GM12801 (cell line): Measurements from ENCODE around the gene ELK4.

Experiments used
- TF ChIP-seq, protein P1 (sequence below): IDR thresholded peaks from one replicate; pipeline ENCODE4 v1.5.1; 2011; ENCODE audit warnings: control low read depth; ENCODE audit not compliant: insufficient read length; ENCODE audit errors: extremely low read depth

ELK4 gene

DNA sequence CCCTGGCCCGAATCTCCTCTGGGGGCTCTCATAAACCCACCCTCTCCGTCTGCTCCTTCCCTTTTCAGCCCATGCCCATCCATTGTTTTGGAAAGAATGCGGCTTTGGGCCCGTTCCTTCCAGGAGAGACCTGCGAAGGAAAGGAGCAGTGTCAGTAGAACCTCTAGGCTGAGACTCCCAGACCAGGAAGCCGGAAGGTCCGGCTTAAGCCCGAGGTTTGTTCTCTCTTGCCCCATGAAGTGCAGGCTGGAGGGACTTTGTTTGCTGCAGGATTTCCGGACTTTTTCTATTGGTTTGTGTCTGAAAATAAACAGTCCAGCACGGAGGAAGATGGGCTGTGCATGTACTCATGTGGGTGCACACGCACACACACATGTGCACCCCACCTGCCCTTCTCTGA is 49.8 kb downstream of the ELK4 start:
- TF ChIP-seq, protein P1, sequence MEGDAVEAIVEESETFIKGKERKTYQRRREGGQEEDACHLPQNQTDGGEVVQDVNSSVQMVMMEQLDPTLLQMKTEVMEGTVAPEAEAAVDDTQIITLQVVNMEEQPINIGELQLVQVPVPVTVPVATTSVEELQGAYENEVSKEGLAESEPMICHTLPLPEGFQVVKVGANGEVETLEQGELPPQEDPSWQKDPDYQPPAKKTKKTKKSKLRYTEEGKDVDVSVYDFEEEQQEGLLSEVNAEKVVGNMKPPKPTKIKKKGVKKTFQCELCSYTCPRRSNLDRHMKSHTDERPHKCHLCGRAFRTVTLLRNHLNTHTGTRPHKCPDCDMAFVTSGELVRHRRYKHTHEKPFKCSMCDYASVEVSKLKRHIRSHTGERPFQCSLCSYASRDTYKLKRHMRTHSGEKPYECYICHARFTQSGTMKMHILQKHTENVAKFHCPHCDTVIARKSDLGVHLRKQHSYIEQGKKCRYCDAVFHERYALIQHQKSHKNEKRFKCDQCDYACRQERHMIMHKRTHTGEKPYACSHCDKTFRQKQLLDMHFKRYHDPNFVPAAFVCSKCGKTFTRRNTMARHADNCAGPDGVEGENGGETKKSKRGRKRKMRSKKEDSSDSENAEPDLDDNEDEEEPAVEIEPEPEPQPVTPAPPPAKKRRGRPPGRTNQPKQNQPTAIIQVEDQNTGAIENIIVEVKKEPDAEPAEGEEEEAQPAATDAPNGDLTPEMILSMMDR = no peak

DNA sequence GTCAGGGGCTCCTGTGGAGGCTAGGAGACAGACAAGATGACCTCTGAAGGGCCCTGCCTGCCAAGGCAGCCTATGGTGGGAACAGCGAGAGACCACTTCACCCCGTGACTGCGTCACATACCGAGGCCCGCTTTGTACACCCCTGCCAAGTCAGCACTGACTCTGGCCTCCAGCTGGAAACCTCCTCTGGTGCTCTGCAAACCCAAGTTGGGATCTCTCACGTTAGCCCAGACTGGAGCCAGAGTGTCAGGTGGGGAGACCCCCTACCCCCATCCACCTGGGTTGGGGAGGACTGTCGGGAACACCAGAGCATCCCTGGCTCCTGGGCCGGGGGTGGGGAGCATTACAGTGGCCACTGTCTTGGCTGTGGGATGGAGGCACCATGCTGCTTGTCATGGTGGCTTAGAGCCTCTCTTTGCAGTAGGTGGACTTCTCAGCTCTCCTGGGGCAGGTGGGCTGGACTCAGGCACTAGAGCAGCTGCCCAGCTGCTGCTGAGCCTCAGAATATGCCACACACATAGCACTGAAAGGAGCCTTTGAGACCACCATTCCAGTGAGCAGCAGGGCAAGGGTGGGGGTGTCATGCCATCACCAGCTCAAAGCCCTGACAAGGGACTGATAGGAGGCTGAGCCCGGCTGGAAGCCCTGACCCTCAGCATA is 50.4 kb downstream of the ELK4 start:
- TF ChIP-seq, protein P1 = no peak

GRCh38 chr1:205580923-205581180 is 51.0 kb downstream of the ELK4 start:
- TF ChIP-seq, protein P1 = no peak

DNA sequence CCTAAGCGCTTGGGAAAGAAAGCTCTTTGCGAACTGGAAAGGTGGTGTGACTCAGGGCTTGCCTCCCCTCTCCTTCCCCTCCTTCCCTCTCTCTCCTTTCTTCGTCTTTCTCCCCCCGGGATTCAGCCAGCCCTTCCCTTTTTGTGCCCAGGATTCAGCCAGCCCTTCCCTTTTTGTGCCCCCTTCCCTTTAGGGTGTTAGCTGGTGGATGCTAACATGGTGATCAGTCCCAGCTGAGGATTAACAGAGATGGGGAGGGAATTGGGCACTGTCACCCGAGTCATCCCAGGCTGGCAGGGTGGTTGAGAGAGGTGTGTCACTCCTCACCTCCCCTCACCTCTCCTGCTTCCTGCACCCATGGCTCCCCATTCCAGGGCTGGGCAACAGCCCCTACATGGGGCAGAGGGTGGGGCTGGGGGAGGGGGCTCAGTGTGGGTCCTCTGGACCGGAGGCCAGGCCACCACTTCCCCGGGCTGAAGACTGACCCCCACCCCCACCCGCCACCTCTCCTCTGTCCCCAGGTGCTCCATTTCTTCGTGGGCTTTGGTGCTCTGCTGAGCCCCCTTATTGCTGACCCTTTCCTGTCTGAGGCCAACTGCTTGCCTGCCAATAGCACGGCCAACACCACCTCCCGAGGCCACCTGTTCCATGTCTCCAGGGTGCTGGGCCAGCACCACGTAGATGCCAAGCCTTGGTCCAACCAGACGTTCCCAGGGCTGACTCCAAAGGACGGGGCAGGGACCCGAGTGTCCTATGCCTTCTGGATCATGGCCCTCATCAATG is 51.5 kb downstream of the ELK4 start:
- TF ChIP-seq, protein P1 = no peak

DNA sequence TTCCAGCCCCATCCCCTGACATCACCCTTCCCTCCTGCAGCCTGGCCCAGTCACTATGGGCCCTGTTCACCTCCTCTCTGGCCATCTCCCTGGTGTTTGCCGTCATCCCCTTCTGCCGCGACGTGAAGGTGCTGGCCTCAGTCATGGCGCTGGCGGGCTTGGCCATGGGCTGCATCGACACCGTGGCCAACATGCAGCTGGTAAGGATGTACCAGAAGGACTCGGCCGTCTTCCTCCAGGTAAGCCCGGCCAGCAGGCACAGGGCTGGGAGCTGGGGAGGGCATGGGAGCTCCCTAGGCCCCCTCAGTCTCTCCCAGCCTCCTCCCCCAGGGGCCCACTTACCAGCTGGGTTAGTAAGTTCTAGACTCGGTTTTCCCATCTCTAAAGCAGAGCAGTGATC is 52.1 kb downstream of the ELK4 start:
- TF ChIP-seq, protein P1 = no peak

- TF ChIP-seq, protein P1 = no peak
Observed at GRCh38 chr1:205578780-205579571, 52.8 kb downstream of the ELK4 start.

DNA sequence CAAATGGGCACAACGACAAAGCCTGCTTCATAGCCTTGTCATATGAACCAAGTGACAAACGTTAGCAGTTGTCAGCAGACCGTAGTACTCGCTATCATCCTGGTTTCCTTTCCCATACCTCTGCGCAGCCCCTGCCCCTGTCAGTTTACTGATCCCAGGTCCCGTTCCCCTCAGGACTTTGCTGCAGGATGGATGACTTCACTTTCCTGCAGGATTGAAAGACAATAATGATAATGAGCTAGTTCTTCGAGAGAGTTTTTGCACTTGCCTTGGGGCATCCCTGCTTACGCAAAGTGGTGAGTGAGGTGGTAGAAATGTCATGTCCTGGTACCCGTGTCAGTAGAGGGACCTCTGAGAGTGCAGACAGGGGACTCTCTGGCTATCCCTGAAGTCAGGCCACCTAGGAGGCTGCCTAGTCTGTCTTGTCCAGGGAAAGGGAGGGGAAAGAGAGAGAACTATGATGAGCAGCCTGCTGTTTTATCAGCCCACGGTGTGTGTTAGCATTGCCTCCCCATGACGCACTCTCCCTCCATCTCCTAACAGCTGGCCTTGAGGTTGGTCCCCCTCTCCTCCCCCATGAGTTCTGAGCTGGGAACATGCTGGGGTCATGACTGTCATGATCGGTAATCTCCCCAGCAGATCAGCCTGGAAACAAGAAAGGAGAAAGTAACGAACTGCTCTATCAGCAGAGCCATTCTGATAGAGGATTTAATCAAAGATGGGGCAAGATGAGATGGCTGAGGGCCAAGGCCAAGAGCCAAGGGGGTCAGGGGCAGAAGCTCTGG is 53.7 kb downstream of the ELK4 start:
- TF ChIP-seq, protein P1 = no peak
